GM12878 (cell line): Measurements from ENCODE around the gene NPAS3.

ENCODE experiments used
- ATF3 ChIP-seq: IDR thresholded peaks from 2 replicates; pipeline ENCODE4 v1.6.1; 2011; ENCODE audit warnings: low read depth, mild to moderate bottlenecking, low read length, moderate library complexity, borderline replicate concordance; ENCODE audit errors: extremely low read depth
- CTCF ChIP-seq, 3 experiments: IDR thresholded peaks in 2 of 3; conservative IDR thresholded peaks in 1 of 3; 2 replicates each; pipeline ENCODE4 v1.5.1; 2011; ENCODE audit warnings: low read depth in 3 of 3, low read length in 3 of 3, mild to moderate bottlenecking in 3 of 3, control low read depth in 2 of 3, moderate library complexity in 2 of 3, inconsistent platforms in 1 of 3, mixed read lengths in 1 of 3; ENCODE audit not compliant: control insufficient read depth in 2 of 3, insufficient read depth in 1 of 3; ENCODE audit errors: extremely low read depth in 1 of 3
- EP300 ChIP-seq, 2 experiments: fragments of 150-350 bp in 1 of 2; IDR thresholded peaks; 2 replicates each; pipeline ENCODE4 v1.6.1; 2011 to 2012; ENCODE audit warnings: low read depth in 2 of 2, low read length in 2 of 2, borderline replicate concordance in 1 of 2, improper control_type of control experiment in 1 of 2, inconsistent platforms in 1 of 2; ENCODE audit not compliant: control insufficient read depth in 1 of 2
- EZH2 ChIP-seq: IDR thresholded peaks from 2 replicates; pipeline ENCODE4 v1.6.1; 2012; ENCODE audit warnings: low read depth, mild to moderate bottlenecking, control low read depth, inconsistent platforms, low read length, borderline replicate concordance; ENCODE audit not compliant: control insufficient read depth
- GABPA ChIP-seq: IDR thresholded peaks from 2 replicates; pipeline ENCODE4 v1.6.1; 2014; ENCODE audit warnings: antibody characterized with exemption, low read depth, mild to moderate bottlenecking, inconsistent platforms
- LARP7 ChIP-seq: fragments of 450-650 bp; IDR thresholded peaks from 2 replicates; pipeline ENCODE4 v1.6.1; 2017; ENCODE audit warnings: mild to moderate bottlenecking
- MAX ChIP-seq: IDR thresholded peaks from 2 replicates; pipeline ENCODE4 v1.6.1; 2012; ENCODE audit warnings: low read depth, low read length, improper control_type of control experiment
- POLR2A ChIP-seq: IDR thresholded peaks from 2 replicates; pipeline ENCODE4 v1.6.1; 2011; ENCODE audit warnings: low read depth, mild to moderate bottlenecking, low read length
- REST ChIP-seq: IDR thresholded peaks from 2 replicates; pipeline ENCODE4 v1.6.1; 2012; ENCODE audit warnings: mild to moderate bottlenecking, low read depth, low read length
- SP1 ChIP-seq: IDR thresholded peaks from one replicate; pipeline ENCODE4 v1.6.1; 2011; ENCODE audit warnings: low read depth, low read length
- USF2 ChIP-seq: IDR thresholded peaks from 2 replicates; pipeline ENCODE4 v1.6.1; 2011; ENCODE audit warnings: low read depth, low read length, improper control_type of control experiment, borderline replicate concordance
- YBX1 ChIP-seq: fragments of 450-650 bp; IDR thresholded peaks from 2 replicates; pipeline ENCODE4 v1.6.1; 2016; ENCODE audit warnings: antibody characterized with exemption

GRCh38 chr14:33736299-33736825 is 797.7 kb downstream of the NPAS3 start:
- TF ChIP-seq CTCF (IDR thresholded peaks at IDR 0.05 in 2 of 3, conservative IDR thresholded peaks at IDR 0.05 in 1 of 3; ENCODE audit: control insufficient read depth in 2 of 3, extremely low read depth in 1 of 3, insufficient read depth in 1 of 3, low read depth in 3 of 3, low read length in 3 of 3) (no peak), REST (no peak), EZH2 (no peak), LARP7 (no peak), SP1 (no peak), GABPA (no peak), POLR2A (no peak), USF2 (no peak), MAX (no peak), YBX1 (no peak), EP300 (IDR thresholded peaks at IDR 0.05; ENCODE audit: borderline replicate concordance in 1 of 2, control insufficient read depth in 1 of 2, low read depth in 2 of 2, low read length in 2 of 2) (no peak), ATF3 (no peak)
